Measurements from ENCODE around the gene ABCB6.
"Not testable (repeated sequence)": the region's sequence is repeated elsewhere in the genome, so short reads cannot be mapped to it uniquely, and the experiment has no call there.

Gene ABCB6

DNA sequence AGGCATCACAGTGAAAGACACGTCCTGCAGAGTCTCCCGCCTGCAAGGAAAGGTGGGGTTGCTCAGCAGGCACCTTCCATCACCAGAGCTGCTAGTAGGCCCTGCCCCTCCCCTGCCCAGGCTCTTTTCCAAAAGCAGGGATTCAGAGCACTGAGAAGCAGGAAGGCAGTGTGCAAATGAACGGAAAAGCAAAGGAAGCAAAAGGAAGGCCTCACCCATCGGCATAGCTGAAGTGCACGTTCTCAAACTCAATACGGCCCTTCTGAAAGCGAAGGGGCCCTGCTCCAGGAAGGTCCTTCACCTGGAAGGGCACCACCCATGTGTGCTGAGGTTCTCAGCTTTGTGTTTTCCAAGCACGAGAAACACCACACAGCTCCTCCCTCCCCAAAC lies 5.7 kb downstream of the ABCB6 start:
- DNase-seq: no peak

DNA sequence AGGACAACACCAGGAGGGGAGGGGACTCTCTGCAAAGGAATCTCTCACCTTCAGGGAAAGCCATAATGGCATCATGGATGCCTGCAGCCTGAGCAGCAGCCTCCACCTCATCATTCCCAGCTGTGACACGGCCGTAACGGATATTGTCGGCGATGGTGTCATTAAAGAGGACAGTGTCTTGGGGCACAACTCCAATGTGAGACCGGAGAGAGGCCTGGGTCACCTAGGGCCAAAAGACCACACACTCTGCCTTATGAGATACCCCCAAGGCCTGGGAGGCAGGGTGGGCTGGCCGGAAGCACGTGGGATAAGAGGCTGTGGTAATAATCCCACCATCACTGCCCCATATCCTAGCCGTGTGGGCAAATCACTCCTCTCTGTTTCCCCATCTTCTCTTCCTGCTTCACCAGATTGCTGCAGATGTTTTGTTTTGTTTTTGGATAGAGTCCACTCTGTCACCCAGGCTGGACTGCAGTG lies 7.8 kb downstream of the ABCB6 start:
- no peak for DNase-seq

DNA sequence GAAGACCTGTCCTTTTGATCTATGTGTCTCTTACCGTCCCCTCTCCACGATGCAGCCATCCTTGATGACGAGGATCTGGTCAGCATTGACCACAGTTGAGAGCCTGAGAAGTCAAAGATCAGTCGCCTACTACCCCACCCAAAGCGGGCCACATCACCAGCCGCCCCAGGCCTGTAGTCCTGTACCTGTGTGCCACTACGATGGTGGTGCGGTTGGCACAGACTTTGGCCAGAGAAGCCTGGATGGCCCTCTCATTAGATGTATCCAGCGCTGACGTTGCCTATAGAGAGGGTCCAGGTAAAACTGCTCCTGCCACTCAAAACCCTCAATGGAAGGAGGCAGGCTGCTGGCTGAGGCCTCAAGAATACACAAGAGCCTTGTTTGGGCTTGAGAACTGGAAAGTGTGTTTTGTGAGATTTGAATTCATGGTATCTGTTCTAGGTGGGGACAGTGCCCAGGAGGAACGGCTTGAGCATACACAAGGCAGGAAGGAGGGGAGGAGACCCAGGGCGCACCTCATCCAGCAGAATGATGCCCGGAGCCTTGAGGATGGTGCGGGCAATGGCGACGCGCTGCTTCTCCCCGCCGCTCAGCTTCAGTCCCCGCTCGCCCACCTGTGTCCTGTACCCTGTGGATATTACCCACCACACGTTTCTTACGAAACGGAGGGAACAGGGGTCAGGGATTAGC lies 8.4 kb downstream of the ABCB6 start:
- DNase-seq: no peak

DNA sequence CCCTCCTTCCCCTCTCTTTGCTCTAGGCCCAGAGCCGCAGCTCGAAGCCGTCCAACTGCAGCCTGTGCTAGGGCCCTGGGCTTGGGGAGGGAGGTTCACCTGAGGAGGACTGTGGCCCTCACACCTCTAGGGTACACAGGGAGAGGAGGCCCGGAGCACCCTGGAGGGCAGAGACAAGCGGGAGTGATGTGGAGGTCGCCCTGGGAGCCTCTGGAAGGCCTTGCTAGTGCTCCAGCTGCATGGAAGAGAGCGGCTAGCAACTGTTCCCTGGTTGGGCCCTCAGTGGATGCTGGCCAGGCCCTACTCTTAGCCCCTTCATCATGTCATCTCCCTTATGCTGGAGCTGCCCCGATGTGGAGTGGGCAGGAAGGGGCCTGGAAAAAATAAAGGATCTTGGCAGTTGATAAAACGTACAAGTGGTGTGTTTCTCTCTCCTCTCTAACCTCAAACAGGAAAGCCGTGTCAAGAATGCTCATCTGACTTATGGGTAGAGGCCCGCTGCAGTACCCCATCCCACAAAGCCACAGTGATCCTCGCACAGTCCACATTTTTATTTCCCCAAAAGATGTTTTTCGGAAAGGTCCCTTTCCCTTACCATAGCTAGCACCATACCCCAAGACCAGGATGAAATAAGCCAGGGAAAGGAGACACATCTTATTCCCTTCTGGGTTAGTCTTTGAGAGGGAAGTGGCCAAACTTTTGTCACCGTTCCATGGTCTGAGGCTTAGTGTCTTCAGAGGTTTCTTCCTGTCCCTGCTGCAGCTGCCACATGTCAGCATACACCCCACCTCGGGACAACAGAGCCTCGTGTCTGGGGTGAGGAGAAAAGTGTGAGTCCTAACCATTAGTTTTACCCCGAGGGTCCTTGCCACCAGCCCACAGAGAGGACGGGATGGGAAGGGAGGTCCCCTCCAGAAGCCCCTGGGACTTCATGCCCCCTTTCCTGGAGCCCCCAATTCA lies 9.2 kb downstream of the ABCB6 start:
- no peak for DNase-seq

DNA sequence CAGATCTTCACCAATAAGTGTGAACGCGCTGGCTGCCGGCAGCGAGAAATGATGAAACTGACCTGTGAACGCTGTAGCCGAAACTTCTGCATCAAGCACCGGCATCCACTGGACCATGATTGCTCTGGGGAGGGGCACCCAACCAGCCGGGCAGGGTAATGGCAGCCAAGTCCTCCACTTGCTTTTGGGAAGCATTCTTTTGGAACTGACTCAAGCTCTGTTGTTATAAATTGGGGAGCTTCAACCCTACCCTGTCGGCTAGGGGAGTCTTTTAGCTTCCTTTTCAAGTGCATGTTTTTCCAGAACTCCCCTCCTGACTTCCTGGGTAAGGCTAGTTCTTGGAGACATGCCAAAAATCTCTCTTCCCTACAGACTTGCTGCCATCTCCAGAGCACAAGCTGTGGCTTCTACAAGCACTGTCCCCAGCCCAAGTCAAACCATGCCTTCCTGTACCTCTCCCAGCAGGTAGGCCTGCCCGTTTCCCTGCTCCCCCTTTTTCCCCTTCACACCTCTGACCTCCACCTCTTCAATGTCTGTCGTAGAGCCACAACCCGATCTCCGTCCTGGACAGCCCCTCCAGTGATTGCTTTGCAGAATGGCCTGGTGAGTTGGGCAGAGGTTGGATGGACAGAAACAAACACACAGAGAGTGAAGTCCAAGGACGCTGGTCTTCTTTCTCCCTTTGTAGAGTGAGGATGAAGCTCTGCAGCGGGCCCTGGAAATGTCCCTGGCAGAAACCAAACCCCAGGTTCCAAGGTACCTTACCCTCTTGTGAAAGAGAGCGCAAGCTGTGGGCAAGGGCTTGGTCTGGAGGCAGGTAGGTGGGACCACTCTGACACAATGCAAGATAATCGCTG lies 10.6 kb downstream of the ABCB6 start:
- DNase-seq: no peak

DNA sequence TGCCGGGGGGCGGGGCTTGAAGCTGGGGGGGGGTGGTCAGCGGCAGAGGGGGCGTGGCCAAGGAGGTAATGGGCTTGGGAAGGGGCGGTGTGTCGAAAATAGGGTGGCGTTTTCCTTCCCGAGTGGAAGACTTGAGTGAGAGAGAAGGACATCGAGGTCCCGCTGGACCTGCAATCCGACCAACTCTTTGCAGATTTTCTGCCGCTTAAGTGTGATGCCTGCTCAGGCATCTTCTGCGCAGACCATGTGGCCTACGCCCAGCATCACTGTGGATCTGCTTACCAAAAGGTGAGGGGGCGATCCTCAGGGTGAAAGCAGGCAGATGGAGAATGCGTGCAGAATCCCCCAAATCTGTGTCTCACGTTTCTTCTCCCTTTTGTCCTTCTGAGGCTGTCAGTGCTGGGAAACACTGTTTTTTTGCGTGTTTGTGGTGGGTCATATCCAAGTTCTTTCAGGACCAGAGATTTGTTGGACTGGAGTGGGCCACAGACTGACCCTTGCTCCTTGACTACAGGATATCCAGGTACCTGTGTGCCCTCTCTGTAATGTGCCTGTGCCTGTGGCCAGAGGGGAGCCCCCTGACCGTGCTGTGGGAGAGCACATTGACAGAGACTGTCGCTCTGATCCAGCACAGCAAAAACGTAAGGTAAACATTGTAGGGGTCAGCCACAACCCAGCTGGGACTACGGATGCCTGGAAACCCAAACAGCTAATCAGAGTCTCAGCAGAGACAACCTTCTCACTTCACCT lies 11.4 kb downstream of the ABCB6 start:
- DNase-seq: no peak

DNA sequence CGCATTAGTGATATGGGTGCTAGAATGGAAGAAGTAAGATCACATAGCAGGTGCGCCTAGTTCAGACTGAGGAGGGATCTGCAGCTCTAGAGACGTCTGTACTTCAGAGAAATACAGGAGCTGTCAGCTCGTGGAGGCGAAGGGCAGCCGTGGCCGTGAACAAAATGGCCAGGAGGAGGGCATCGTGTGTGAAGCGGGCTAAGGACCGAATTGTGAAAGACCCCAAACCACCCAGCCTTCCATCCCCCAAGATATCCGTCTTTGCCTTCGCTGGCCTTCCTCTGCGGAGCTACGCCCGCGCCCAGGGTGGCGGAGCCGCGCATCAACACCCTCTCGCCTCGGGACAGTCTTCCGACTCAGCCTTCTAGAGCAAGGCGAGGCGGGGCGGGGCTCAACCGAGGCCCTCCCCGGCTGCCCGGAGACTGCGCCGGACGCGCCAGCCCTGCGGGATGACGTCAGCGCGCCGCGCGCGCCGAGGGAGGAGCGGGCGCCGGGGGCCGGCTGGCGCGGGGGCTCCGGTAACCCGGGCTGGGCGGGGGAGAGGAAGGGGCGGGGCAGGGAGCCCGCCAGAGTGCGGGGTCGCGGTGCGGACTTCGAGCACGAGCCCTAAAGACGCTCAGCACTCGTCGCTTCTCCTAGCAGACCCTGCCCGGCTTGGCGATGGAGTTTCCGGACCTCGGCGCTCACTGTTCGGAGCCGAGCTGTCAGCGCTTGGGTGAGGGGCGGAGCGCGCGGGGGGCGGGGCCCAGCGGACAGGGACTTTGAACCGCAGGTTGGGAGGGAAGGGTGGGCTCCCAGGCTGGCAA lies 12.2 kb downstream of the ABCB6 start, which contains the start of gene ZFAND2B:
ZFAND2B (plus strand) TSS at position 455 of the 806 bp plus-strand sequence; CDS start at position 661, 206 bp downstream.
- peak; percentile 90 for DNase-seq

DNA sequence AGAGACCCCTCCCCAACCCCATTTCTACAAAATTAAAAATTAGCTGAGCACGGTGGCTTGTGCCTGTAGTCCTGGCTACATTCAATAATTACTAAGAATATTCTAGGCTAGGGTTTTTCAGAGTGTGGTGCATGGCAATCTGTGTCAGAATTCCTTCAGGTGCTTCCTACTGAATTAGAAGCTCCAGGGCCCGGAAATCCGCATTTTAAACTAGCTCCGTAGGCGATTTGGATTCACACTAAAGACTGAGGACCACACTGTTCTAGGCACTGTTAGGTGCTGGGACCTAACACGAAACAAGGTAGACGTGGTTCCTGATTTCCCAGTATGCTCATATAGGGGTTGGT lies 12.8 kb downstream of the ABCB6 start:
- no peak for DNase-seq

DNA sequence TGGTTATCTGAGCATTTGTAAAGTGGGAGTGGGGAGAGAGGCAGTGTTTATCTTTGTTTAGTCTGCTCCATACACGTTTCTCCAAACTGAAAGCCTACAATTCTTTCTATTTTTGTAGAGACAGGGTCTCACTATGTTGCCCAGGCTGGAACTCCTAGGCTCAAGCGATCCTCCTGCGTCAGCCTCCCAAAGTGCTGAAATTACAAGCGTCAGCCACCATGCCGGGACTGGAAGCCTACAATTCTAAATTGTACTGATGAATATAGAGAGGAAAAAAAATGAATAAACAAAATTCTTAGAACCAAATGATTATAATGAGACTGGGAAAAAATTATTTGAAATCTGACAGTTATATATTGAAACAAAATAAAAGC lies 13.6 kb downstream of the ABCB6 start:
- no peak for DNase-seq

DNA sequence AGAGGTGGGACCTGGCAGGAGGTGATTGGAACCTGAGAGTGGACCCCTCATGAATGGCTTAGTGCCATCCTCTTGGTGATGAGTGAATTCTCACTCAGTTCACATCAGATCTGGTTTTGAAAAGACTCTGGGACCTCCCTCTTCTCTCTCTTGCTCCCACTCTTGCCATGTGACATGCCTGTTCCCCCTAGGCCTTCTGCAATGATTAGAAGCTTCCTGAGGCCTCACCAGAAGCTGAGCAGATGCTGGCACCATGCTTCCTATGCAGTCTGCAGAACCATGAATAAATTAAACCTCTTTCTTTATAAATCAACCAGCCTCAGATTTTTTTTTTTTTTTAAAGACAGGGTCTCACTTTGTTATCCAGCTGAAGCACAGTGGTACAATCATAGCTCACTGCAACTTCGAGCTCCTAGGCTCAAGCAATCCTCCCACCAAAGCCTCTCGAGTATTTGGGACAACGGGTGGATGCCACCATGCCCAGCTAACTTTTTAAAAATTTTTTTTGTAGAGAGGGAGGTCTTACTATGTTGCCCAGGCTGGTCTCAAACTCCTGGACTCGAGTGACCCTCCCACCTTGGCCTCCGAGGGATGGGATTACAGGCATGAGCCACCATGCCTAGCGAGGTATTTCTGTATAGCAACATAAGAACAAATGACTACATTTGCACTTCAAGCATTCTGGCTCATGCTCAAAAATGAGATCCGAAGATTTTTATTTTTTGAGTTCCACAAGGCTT lies 14.2 kb downstream of the ABCB6 start:
- DNase-seq: no peak

DNA sequence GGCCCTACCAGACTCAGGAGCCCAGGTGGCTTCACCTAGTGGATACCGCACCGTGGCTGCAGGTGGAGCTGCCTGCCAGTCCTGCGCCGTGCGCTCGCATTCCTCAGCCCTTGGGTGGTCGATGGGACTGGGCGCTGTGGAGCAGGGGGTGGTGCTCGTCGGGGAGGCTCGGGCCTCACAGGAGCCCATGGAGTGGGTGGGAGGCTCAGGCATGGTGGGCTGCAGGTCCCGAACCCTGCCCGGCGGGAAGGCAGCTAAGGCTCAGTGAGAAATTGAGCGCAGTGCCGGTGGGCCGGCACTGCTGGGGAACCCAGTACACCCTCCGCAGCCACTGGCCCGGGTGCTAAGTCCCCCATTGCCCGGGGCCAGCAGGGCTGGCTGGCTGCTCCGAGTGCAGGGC lies 17.4 kb downstream of the ABCB6 start:
- DNase-seq: not testable (repeated sequence)

DNA sequence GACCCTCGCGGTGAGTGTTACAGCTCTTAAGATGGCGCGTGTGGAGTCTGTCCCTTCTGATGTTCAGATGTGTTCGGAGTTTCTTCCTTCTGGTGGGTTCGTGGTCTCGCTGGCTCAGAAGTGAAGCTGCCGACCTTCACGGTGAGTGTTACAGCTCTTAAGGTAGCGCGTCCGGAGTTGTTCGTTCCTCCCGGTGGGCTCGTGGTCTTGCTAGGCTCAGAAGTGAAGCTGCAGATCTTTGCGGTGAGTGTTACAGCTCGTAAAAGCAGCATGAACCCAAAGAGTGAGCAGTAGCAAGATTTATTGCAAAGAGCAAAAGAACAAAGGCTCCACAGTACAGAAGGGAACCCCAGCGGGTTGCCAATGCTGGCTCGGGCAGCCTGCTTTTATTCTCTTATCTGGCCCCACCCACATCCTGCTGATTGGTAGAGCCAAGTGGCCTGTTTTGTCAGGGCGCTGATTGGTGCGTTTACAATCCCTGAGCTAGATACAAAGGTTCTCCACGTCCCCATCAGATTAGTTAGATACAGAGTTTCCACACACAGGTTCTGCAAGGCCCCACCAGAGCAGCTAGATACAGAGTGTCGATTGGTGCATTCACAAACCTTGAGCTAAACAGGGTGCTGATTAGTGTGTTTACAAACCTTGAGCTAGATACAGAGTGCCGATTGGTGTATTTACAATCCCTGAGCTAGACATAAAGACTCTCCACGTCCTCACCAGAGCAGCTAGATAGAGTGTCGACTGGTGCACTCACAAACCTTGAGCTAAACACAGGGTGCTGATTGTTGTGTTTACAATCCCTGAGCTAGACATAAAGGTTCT lies 18.0 kb downstream of the ABCB6 start:
- DNase-seq: not testable (repeated sequence)

DNA sequence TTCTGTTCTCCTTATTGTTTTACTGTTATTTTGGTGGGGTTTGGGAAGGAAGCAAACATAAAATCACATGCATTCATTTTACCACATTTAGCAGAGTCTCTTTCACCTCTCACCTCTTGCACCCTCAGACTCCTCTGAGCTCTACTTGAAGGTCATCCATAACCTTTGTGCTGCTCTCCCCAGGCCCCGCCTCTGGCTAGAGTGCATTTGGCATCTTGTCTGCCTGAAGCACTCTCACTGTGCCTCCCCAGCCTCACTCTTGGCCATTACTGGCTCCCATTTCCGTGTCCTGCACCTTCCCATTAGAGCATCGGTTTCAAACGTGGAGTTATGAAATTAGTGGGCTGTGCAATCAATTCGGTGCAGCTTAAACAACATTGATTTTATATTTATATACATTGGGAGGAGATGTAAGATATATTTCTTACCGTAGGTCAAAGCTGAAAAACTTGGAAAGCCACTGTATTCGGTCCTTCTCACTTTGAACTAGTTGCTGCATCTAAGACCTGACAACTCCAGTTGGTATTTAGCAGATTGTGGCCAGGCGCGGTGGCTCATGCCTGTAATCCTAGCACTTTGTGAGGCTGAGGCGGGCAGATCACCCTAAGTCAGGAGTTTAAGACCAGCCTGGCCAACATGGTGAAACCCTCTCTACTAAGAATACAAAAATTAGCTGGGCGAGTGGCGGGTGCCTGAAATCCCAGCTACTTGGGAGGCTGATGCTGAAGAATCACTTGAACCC lies 19.1 kb downstream of the ABCB6 start:
- no peak for DNase-seq

DNA sequence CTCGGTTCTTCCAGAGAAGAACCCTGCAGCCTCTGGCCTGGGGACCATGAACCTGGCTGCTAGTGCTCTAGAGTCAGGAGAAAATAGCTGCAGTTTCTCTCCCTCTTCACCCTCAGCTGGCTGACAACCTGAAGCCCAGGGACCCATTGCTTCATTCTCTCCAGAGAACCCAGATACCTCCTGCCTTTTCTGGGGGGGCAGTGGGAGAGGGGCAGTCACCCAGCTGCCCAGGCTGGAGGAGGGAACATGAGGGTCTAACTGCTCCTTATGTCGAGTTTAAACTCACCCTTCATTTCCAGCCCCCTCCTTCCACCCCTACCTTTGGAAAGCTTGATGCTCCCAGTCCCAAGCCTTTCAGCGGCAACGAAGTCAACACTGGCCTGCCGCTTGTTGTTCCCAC lies 19.8 kb downstream of the ABCB6 start:
- no peak for DNase-seq

DNA sequence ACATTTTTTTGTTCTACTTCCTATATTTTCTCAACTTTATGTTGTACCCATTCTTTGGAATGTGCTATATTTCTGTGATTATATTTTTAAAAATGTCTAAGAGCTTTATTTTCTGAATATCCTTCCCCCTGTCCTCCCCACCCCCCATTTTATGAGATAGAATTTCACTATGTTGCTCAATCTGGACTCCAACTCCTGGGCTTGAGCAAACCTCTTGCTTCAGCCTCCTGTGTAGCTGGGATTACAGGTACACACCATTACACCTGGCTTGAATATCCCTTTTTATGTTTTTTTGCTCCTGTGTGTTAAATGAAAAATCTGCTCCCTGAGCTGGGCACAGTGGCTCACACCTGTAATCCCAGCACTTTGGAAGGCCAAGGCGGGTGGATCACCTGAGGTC lies 21.4 kb downstream of the ABCB6 start:
- no peak for DNase-seq

DNA sequence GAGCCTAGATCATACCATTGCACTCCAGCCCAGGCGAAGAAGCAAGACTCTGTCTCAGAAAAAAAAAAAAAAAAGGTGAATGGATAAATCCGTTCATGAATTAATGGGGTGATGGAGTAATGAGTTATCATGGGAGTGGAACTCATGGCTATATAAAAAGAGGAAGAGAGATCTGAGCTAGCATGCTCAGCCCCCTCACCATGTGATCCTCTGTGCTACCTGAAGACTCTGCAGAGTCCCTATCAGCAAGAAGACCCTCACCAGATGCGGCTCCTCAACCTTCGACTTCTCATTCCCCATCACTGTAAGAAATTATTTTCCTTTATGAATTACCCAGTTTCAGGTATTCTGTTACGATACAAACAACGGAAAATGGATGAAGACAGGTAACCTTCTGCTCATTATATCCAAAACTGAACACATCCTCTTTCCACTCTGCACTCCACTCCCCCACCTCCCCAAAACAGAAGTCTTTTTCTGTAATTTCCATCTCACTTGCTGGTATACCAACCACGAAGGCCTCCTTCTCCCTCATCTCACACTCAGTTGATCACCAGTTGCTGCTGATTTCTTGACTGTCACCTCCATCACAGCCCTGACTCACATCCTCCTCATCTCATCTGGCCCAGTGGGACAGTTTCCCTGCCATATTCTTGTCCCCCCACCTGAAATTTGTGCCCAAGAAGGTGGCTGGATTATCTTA lies 31.9 kb downstream of the ABCB6 start:
- no peak for DNase-seq

DNA sequence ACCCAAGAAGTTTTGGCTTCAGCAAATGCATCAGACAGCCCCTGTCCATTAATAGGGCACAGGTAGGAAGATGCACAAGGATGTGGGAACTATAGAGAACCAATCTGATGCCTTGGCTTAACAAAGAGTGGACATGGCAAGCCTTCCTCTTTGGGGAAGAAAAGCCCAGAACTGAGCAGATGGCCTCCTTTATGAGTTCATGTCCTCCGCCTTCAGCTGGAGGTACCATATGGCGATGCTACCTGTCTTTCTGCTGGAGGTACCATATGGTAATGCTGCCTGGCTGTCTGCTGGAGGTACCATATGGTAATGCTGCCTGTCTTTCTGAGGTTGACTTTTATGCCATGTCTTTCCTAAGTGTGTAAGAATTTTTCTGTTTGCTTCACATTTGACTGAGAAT lies 34.6 kb downstream of the ABCB6 start:
- DNase-seq: no peak

DNA sequence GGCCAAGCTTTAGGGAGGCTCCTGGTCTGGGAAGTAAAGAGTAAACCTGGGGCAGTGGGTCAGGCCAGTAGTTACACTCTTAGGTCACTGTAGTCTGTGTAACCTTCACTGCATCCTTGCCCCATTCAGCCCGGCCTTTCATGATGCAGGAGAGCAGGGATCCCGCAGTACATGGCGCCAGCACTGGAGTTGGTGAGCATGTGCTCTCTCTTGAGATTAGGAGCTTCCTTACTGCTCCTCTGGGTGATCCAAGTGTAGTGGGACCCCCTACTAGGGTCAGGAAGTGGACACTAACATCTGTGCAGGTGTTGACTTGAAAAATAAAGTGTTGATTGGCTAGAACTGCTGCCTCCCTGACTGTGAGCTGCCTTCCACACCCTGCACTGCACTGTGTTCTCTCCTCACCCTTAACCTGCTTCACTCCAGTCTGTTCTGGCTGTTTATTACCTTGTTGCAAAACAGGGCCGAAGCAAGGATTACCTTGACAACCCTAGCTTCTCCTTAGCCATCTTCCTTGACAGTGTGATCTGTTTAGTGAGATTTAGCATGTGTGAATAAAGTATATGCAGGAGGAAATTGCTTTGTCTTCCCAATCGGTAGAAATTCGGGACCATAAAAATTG lies 35.5 kb downstream of the ABCB6 start:
- no peak for DNase-seq
